GM19099 (cell line): ENCODE results near the gene RTP3.

ENCODE experiments used
- POLR2A ChIP-seq: IDR thresholded peaks from 3 replicates; pipeline ENCODE4 v1.6.1; 2011; ENCODE audit warnings: low read depth; ENCODE audit not compliant: insufficient read length; ENCODE audit errors: extremely low read depth

RTP3 gene

GRCh38 chr3:46540550-46540949, 42.8 kb downstream of the RTP3 start:
- no peak for TF ChIP-seq POLR2A

DNA sequence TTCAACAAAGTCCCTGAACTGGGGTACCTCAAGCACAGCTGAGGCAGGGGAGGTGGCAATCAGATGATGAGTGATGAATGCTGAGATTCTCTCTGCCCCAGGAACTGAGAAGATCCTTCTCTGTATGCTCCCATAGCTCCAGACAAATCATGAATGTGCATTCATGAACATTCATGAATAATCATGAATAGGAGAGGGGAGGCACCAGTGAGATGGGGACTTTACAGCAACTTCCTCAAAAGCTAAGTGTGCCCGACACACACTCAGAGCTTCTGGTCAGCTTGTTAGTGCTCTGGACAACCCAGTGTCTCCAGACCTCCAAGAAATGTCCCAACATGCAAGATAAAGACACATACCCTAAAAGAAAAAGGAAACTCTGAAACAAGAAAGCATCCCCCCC, 44.1 kb downstream of the RTP3 start:
- TF ChIP-seq POLR2A = peak; percentile 49

GRCh38 chr3:46542344-46542743, 44.6 kb downstream of the RTP3 start:
- TF ChIP-seq POLR2A = no peak

- TF ChIP-seq POLR2A = no peak
These were observed 45.0 kb downstream of the RTP3 start for GRCh38 chr3:46542801-46543201.

- no peak for TF ChIP-seq POLR2A
These were observed 47.2 kb downstream of the RTP3 start for GRCh38 chr3:46544771-46545503.

GRCh38 chr3:46545818-46546630, 48.2 kb downstream of the RTP3 start:
- no peak for TF ChIP-seq POLR2A

DNA sequence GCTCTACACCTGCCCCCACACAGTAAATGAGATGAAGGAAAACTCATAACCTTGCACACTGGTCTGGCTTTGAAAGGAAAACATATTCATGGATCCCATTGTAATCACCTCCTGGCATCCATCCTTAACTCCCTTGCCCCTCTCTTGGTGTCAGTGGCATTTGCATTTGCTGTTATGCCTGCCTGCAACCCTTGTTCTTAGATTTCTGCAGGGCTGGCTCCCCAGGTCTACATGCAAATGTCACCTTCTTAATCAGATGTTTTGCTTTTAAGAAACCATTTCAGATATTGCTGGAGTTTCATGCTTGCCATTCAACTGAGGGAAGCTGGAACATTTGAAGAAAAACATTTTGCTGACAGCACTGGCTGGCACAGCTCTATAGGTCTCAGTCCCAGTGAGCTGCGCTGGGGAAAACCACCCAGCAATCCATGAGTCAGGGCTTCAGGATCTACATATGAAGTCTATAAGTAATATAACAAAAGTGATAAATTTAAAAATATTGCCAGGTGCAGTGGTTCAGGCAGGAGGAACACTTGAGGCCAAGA, 49.2 kb downstream of the RTP3 start:
- peak; percentile 25 for TF ChIP-seq POLR2A

- TF ChIP-seq POLR2A = no peak
These were observed 51.7 kb downstream of the RTP3 start for GRCh38 chr3:46549408-46549904.

DNA sequence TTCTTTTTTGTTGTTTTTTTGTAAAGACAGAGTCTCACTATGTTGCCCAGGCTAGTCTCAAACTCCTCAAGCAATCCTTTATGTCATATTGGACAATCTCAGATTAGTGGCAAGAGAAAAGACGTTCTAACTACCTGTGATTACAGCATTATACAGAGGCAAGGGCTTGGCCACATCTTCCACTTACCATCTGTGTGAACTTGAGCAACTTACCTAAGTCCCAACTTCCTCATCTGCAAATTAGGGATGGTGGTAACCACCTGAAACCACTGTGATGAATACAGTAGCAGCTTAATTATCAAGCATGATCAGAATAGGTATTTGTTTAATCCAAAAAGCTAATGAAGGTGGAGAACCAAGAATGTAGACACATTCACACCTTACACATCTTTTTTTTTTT, 52.2 kb downstream of the RTP3 start:
- no peak for TF ChIP-seq POLR2A
